Ascending aorta (tissue), 2 donors: ENCODE data around the gene TMEM181. TPM values are rescaled to one million over a fixed set of nuclear protein-coding genes. Genes with fewer than 3 reads are reported as not detected.

Experiments
- DNase-seq, 2 donors: peaks; one replicate each; pipeline ENCODE4 v3.0.0-alpha.2; 2019; ENCODE audit warnings: low spot score in 2 of 2
- H3K27ac ChIP-seq, 2 donors: fragments of 200-600 bp; sonication (generic); one replicate each; pipeline ENCODE4 v1.5.1; 2016 to 2017; ENCODE audit warnings: mild to moderate bottlenecking in 1 of 2
- H3K27me3 ChIP-seq: fragments of 200-600 bp; sonication (generic); one replicate; pipeline ENCODE4 v1.5.1; 2017
- H3K36me3 ChIP-seq, 2 donors: fragments of 200-600 bp; sonication (generic); one replicate each; pipeline ENCODE4 v1.5.1; 2016
- H3K4me1 ChIP-seq, 2 donors: fragments of 200-600 bp; sonication (generic); one replicate each; pipeline ENCODE4 v1.5.1; 2016 to 2017; ENCODE audit warnings: mild to moderate bottlenecking in 1 of 2
- H3K4me3 ChIP-seq, 2 donors: fragments of 200-600 bp; sonication (generic); one replicate each; pipeline ENCODE4 v1.5.1; 2016 to 2017; ENCODE audit warnings: mild to moderate bottlenecking in 1 of 2
- H3K9me3 ChIP-seq, 2 donors: fragments of 200-600 bp; sonication (generic); one replicate each; pipeline ENCODE4 v1.5.1; 2016
- CTCF ChIP-seq, 3 experiments: fragments of 200-600 bp in 2 of 3; fragments of 450-650 bp in 1 of 3; sonication (generic) in 2 of 3; IDR thresholded peaks; one replicate each; pipeline ENCODE4 v1.5.1; 2016 to 2019; ENCODE audit warnings: antibody characterized with exemption in 3 of 3, mild to moderate bottlenecking in 1 of 3, moderate library complexity in 1 of 3
- intact Hi-C: fragments of 100-400 bp; cut with DNase I; formaldehyde crosslinking; loops from one replicate; pipeline ENCODE4 v1.15.1; 2023
- total RNA-seq: library from RNA; depleted of rRNA; stranded (reverse); fragments of >200 nt; gene quantifications from one replicate; pipeline ENCODE4 v1.1.0, GENCODE V29; 2016

Gene TMEM181
- total RNA-seq, 1 donor from 2014 or later: 16.3 TPM

- H3K4me3 ChIP-seq: no peak overlapping the region
- intact Hi-C loops: no loop called here
- H3K27ac ChIP-seq: no peak overlapping the region
- no peaks in the 10 kb centered on the region for H3K27me3 ChIP-seq
- H3K36me3 ChIP-seq: peaks cover 28 to 42% of the 10 kb centered on the region in 2 donors
- no peak for TF ChIP-seq CTCF (IDR thresholded peaks at IDR 0.05)
- H3K4me1 ChIP-seq: no peaks in the 10 kb centered on the region
- DNase-seq: no peak
- no peaks in the 10 kb centered on the region for H3K9me3 ChIP-seq
Observed at GRCh38 chr6:158584236-158584651, 24.4 kb downstream of the TMEM181 start.

- H3K4me1 ChIP-seq: no peaks in the 10 kb centered on the region
- H3K9me3 ChIP-seq: no peaks in the 10 kb centered on the region
- no peak overlapping the region for H3K27ac ChIP-seq
- no peak overlapping the region for H3K4me3 ChIP-seq
- intact Hi-C loops: no loop called here
- peaks cover 45 to 65% of the 10 kb centered on the region in 2 donors for H3K36me3 ChIP-seq
- no peak for DNase-seq
- no peaks in the 10 kb centered on the region for H3K27me3 ChIP-seq
- no peak for TF ChIP-seq CTCF (IDR thresholded peaks at IDR 0.05)
Observed at GRCh38 chr6:158586652-158587051, 26.8 kb downstream of the TMEM181 start.

GRCh38 chr6:158589366-158589765 is 29.5 kb downstream of the TMEM181 start:
- Histone ChIP-seq H3K27ac (no peak overlapping the region), H3K36me3 (peaks cover 60 to 67% of the 10 kb centered on the region in 2 donors), H3K27me3 (no peaks in the 10 kb centered on the region), H3K4me1 (no peaks in the 10 kb centered on the region), H3K4me3 (no peak overlapping the region), H3K9me3 (no peaks in the 10 kb centered on the region)
- no peak for TF ChIP-seq CTCF (IDR thresholded peaks at IDR 0.05)
- DNase-seq: no peak
- intact Hi-C loops: no loop called here

GRCh38 chr6:158591134-158591809 is 31.4 kb downstream of the TMEM181 start:
- no peak overlapping the region for H3K27ac ChIP-seq
- DNase-seq: no peak
- intact Hi-C loops: no loop called here
- peaks cover 50 to 65% of the 10 kb centered on the region in 2 donors for H3K36me3 ChIP-seq
- H3K4me3 ChIP-seq: no peak overlapping the region
- H3K9me3 ChIP-seq: no peaks in the 10 kb centered on the region
- H3K4me1 ChIP-seq: no peaks in the 10 kb centered on the region
- TF ChIP-seq CTCF (IDR thresholded peaks at IDR 0.05): no peak
- H3K27me3 ChIP-seq: no peaks in the 10 kb centered on the region

- Histone ChIP-seq H3K4me1 (no peaks in the 10 kb centered on the region), H3K36me3 (peaks cover 44 to 64% of the 10 kb centered on the region in 2 donors), H3K27me3 (no peaks in the 10 kb centered on the region), H3K27ac (no peak overlapping the region), H3K4me3 (no peak overlapping the region), H3K9me3 (no peaks in the 10 kb centered on the region)
- no peak for TF ChIP-seq CTCF (IDR thresholded peaks at IDR 0.05)
- intact Hi-C loops: no loop called here
- no peak for DNase-seq
Observed at GRCh38 chr6:158591810-158592209, 31.9 kb downstream of the TMEM181 start.
